KBM-7 (cell line): ENCODE measurements around the gene PADI1.

Experiments used
- DNase-seq: peaks from one replicate; pipeline ENCODE4 v3.0.0-alpha.2; 2015
- in situ Hi-C: fragments of 300-500 bp; cut with MboI; formaldehyde crosslinking; loops from 2 replicates; pipeline ENCODE4 v1.14.3; 2020; ENCODE audit warnings: low sequenced_read_pairs, low pct_unique_long_range_greater_than_20kb, mixed read lengths

Gene PADI1

GRCh38 chr1:17204546-17205440, at the start of gene PADI1:
PADI1 (plus strand) TSS chr1:17205128; CDS start chr1:17205218, 90 bp downstream.
- DNase-seq = no peak
- in situ Hi-C loops = no loop called here

GRCh38 chr1:17155257-17155920, 49.5 kb upstream of the PADI1 start:
- in situ Hi-C loops = no loop called here
- DNase-seq = no peak

- no peak for DNase-seq
- in situ Hi-C loops = no loop called here
These were observed 48.8 kb upstream of the PADI1 start for GRCh38 chr1:17156108-17156507.

GRCh38 chr1:17158961-17159360, 46.0 kb upstream of the PADI1 start:
- DNase-seq = no peak
- in situ Hi-C loops = no loop called here

- in situ Hi-C loops = no loop called here
- peak; percentile 14 for DNase-seq
These were observed 43.7 kb upstream of the PADI1 start for GRCh38 chr1:17161137-17161740.

- DNase-seq = no peak
- in situ Hi-C loops = no loop called here
These were observed 42.8 kb upstream of the PADI1 start for GRCh38 chr1:17161926-17162800.

- in situ Hi-C loops = no loop called here
- DNase-seq = no peak
These were observed 42.0 kb upstream of the PADI1 start for GRCh38 chr1:17162941-17163340.

- DNase-seq = no peak
- in situ Hi-C loops = no loop called here
These were observed 41.6 kb upstream of the PADI1 start for GRCh38 chr1:17163371-17163770.

GRCh38 chr1:17163789-17164666, 40.9 kb upstream of the PADI1 start:
- in situ Hi-C loops = no loop called here
- no peak for DNase-seq

- DNase-seq = no peak
- in situ Hi-C loops = no loop called here
These were observed 39.1 kb upstream of the PADI1 start for GRCh38 chr1:17165823-17166222.

GRCh38 chr1:17167041-17167785, 37.7 kb upstream of the PADI1 start:
- in situ Hi-C loops = no loop called here
- DNase-seq = no peak

- DNase-seq = no peak
- in situ Hi-C loops = no loop called here
These were observed 37.2 kb upstream of the PADI1 start for GRCh38 chr1:17167786-17168090.

- DNase-seq = no peak
- in situ Hi-C loops = no loop called here
These were observed 36.6 kb upstream of the PADI1 start for GRCh38 chr1:17168091-17168876.

- in situ Hi-C loops = no loop called here
- DNase-seq = no peak
These were observed 34.4 kb upstream of the PADI1 start for GRCh38 chr1:17170571-17170970.

GRCh38 chr1:17173217-17173616, 31.7 kb upstream of the PADI1 start:
- in situ Hi-C loops = no loop called here
- DNase-seq = no peak

GRCh38 chr1:17176306-17177061, 28.4 kb upstream of the PADI1 start:
- no peak for DNase-seq
- in situ Hi-C loops = no loop called here
